ENCODE results near the gene SLC27A3. TPM values are rescaled to one million over a fixed set of nuclear protein-coding genes. Genes with fewer than 3 reads are reported as not detected.

SLC27A3 gene
- total and polyA plus RNA-seq, 11 donors, result 7.9 to 37.1 (median 11.0) TPM

DNA sequence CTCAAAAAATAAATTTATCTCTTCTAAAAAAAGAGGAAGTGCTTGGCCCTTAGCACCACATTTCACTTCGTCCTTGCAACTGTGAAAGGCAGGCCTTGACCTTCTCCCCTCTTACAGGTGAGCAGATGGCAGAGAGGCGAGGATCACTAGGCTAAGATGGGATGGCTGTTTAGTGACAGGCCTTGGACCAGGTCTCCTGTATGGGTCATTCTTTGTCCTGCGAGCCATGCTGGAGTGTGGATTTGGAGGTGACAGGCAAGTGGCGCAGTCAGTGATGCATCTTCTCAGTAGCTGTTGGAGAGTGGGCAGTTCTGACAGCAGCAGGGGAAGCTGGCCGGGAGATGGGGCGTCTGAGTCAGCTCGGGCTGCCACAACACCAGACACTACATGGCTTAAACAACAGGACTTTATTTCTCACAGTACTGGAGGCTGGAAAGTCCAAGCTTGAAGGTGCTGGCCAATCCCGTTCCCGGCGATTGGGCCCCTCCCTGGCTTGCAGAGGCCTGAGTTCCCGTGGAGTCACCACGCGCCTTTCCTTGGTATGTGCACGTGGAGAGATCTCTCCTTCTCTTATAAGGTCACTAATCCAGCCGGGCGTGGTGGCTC is 16.5 kb downstream of the SLC27A3 start:
- Histone ChIP-seq H3K4me1 (peaks cover 0 to 35% (median 18%) of the 10 kb centered on the region in 12 donors), H3K27me3 (no peaks in the 10 kb centered on the region), H3K9me3 (no peaks in the 10 kb centered on the region), H3K27ac (peak overlapping the region in 7 of 12 donors; percentile 83 to 96 (median 89)), H3K36me3 (no peaks in the 10 kb centered on the region), H3K4me3 (peak overlapping the region in 3 of 12 donors; percentile 41 to 48 (median 48))
- WGBS, 4 donors, result 90 to 95% (median 91%) methylated on average over 15 to 16 of the region's 16 CpGs
- no peak for TF ChIP-seq POLR2A (IDR thresholded peaks at IDR 0.05)
- TF ChIP-seq, protein P1, sequence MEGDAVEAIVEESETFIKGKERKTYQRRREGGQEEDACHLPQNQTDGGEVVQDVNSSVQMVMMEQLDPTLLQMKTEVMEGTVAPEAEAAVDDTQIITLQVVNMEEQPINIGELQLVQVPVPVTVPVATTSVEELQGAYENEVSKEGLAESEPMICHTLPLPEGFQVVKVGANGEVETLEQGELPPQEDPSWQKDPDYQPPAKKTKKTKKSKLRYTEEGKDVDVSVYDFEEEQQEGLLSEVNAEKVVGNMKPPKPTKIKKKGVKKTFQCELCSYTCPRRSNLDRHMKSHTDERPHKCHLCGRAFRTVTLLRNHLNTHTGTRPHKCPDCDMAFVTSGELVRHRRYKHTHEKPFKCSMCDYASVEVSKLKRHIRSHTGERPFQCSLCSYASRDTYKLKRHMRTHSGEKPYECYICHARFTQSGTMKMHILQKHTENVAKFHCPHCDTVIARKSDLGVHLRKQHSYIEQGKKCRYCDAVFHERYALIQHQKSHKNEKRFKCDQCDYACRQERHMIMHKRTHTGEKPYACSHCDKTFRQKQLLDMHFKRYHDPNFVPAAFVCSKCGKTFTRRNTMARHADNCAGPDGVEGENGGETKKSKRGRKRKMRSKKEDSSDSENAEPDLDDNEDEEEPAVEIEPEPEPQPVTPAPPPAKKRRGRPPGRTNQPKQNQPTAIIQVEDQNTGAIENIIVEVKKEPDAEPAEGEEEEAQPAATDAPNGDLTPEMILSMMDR (IDR thresholded peaks at IDR 0.05), result no peak
- no peak for DNase-seq
- intact Hi-C loops (cut with DNase I), result loop anchor here in 8 of 10 donors (2.0 to 10.0 kb wide), 6 partner anchors 153 to 483 kb away; partner anchors contain the start of genes DENND4B (in 4 of the 8), CREB3L4 (in 1 of the 8), CRTC2 (in 1 of the 8) and HAX1 (in 1 of the 8)
- ATAC-seq, result no peak

DNA sequence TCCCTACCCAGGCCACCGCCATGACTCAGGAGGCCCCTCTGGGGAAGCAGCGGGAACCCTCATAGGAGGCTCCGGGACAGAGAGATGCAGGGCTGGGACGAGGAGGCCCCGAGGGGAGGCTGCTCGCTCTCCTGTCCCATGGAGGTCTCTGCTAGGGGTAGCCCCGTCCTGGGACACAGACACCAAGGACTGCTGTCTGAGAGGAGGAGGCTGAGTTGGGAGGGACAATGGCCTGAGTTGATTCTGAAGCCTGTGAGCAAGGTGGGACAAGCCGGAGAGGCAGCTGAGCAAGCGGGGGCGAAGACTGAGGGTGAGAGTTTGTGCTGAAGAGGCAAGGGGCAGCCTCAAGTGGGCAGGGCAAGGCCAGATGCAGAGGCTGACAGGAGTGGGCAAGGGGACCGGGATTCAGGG is 17.4 kb downstream of the SLC27A3 start:
- H3K27ac ChIP-seq, result no peak overlapping the region
- 94 to 96% (median 95%) methylated on average over 11 of the region's 11 CpGs for WGBS, 4 donors
- no peaks in the 10 kb centered on the region for H3K9me3 ChIP-seq
- no peaks in the 10 kb centered on the region for H3K27me3 ChIP-seq
- no peaks in the 10 kb centered on the region for H3K36me3 ChIP-seq
- ATAC-seq (no peak), DNase-seq (no peak)
- peaks cover 0 to 42% (median 18%) of the 10 kb centered on the region in 12 donors for H3K4me1 ChIP-seq
- H3K4me3 ChIP-seq, result no peak overlapping the region
- intact Hi-C loops (cut with DNase I), result loop anchor here in 7 of 10 donors (5.0 to 10.0 kb wide), 5 partner anchors 152 to 482 kb away; partner anchors contain the start of genes DENND4B (in 4 of the 7), CREB3L4 (in 1 of the 7), CRTC2 (in 1 of the 7) and HAX1 (in 1 of the 7)
- TF ChIP-seq, protein P1 (IDR thresholded peaks at IDR 0.05), result no peak

GRCh38 chr1:153793261-153793972 is 18.2 kb downstream of the SLC27A3 start:
- Histone ChIP-seq H3K27ac (no peak overlapping the region), H3K4me3 (no peak overlapping the region), H3K9me3 (no peaks in the 10 kb centered on the region), H3K36me3 (no peaks in the 10 kb centered on the region), H3K4me1 (peaks cover 0 to 42% (median 18%) of the 10 kb centered on the region in 12 donors), H3K27me3 (no peaks in the 10 kb centered on the region)
- no peak for DNase-seq
- no peak for ATAC-seq
- WGBS, 4 donors, result 79 to 87% (median 80%) methylated on average over 9 of the region's 9 CpGs
- intact Hi-C loops (cut with DNase I), result loop anchor here in 7 of 10 donors (5.0 to 10.0 kb wide), 5 partner anchors 151 to 481 kb away; partner anchors contain the start of genes DENND4B (in 4 of the 7), CREB3L4 (in 1 of the 7), CRTC2 (in 1 of the 7) and HAX1 (in 1 of the 7)
- TF ChIP-seq, protein P1 (IDR thresholded peaks at IDR 0.05), result no peak
- TF ChIP-seq POLR2A (IDR thresholded peaks at IDR 0.05), result no peak

All from heart left ventricle (tissue), 16 donors.